ENCODE measurements around the gene GPN1.
"Not testable (repeated sequence)": the region's sequence is repeated elsewhere in the genome, so short reads cannot be mapped to it uniquely, and the experiment has no call there.

GPN1 gene

DNA sequence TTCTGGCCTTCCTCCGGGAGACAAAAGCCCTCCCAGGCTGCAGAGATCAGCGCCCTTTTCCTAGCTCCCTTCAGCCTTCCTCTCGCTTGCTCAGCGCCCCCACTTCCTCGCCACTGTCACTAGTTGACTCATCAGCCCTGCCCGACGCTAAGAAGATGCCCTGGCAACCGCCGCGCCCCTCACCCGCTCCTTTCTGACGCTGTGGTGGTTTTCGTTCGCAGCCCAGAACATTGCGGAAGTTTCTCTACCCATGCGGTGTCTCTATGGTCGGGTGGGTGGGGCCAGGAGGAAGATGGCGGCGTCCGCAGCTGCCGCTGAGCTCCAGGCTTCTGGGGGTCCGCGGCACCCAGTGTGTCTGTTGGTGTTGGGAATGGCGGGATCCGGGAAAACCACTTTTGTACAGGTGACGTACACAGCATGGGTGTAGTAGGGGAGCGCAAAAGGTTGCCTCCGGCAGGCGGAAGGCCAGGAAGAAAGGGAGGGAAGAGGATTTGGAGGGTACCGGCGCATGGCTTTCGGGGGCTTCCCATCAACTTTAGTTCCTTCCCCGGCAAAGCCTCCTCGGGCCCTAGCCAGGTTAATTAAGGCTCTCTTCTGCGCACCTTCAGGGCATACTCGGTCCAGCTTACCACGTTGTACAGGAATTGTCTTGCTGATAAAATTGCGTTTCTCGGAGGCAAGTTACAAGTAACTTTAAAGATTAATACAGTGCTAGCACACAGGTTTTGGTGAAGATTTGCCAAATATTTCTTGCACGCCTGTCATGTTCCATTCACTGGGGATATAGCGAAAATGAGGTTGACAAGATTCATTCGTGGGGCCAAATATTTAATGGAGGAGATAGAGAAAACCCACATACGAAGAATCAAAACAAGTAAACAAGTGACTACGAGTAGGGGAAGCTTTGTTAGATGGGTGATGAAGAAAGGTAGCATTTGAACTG is at the start of gene GPN1, which contains the start of gene CCDC121:
GPN1 (plus strand) TSS at position 284 of the 943 bp plus-strand sequence; CDS start at position 293, 9 bp downstream.
CCDC121 (minus strand) TSS at position 246 of the 943 bp plus-strand sequence. CDS start 1,213 bp downstream, outside the sequence.
- DNase-seq: peak; percentile 92

DNA sequence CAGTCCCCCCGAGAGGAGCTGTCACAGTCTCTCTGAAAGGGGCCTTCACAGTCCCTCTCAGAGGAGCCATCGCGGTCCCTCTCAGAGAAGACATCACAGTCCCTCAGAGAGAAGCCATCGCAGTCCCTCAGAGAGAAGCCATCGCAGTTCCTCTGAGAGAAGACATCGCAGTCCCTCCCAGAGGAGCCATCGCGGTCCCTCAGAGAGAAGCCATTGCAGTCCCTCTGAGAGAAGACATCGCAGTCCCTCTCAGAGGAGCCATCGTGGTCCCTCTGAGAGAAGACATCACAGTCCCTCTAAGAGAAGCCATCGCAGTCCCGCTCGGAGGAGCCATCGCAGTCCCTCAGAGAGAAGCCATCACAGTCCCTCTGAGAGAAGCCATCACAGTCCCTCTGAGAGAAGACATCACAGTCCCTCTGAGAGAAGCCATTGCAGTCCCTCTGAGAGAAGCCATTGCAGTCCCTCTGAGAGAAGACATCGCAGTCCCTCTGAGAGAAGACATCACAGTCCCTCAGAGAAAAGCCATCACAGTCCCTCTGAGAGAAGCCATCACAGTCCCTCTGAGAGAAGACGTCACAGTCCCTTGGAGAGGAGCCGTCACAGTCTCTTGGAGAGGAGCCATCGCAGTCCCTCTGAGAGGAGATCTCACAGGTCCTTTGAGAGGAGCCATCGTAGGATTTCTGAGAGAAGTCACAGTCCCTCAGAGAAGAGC is 47.3 kb upstream of the GPN1 start:
- no peak for DNase-seq

DNA sequence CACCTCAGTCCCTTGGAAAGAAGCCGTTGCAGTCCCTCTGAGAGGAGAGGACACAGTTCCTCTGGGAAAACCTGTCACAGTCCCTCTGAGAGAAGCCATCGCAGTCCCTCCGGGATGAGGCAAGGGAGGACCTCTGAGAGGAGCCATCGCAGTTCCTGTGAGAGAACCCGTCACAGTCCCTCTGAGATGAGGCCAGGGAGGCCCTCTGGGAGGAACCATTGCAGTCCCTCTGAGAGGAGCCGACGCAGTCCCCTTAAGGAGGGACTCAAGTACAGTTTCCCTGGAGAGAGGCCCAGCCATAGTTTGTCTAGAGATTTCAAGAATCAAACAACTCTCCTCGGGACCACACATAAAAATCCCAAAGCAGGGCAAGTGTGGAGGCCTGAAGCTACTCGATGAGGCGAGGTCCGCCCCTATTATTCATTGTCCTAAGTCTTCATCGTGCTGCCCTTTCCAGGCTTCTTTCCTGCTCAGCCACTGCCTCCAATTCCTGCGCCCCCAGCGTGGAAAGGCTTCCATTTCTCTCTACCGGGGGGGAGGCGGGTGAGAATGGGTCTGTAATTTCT is 46.6 kb upstream of the GPN1 start:
- DNase-seq: no peak

DNA sequence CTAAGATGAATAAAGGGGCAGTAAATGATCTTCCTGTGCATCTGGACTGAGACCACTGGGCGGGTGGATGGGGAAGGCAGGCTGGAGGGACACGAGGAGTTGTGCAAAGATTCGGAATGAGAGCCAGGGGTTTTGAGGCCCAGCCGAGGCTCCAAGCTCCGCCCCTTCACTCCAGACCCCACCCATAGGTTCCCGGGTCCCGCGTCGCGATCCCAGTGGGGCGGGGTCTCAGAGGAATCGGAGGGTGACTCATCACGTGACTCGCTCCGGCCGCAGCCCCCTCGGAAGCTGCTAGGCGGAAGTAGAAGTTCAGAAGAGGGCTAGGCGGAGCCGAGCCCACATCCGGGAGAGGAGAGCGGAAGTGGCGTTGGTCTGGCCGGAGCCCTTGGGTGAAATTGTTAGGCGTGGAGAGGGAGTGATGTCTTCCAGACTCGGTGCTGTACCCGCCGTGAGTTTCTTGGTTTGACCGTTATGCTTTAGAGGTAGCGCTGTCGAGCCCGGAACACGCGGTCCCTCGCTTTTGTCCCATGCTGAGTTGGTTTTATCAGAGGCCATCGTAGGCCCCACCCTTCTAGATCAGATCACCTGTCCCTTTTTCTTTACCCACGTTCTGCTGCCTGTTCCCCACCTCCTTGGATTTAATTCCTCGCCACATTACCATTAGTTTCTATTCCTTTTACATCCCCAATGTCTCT is 46.0 kb upstream of the GPN1 start, which contains the start of gene ZNF512:
ZNF512 (plus strand) TSS at position 348 of the 695 bp plus-strand sequence; CDS start at position 419, 71 bp downstream.
- DNase-seq: peak; percentile 92

DNA sequence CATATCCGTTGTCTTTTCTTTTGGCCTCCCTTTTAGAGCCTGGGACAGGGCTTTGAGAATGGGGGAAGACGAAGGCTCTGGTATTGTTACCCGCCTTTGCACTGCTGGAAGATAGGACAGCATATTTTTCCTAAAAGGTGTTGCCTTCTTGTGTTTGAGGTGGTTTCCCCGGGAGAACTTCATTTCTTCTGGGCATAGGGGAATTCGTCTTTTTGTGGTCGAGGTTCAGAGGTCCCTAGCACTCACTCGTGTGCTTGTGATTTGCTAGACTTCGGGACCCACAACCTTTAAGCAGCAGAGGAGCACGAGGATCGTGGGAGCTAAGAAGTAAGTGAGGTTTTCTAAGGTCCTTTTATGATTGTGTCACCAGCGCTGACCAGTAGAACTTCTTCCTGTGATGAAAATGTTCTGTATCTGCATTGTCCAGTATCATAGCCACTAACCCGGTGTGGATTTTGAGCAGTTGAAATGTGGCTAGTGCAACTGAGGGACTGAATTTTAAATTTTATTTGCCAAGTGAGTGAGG is 45.4 kb upstream of the GPN1 start:
- DNase-seq: no peak

DNA sequence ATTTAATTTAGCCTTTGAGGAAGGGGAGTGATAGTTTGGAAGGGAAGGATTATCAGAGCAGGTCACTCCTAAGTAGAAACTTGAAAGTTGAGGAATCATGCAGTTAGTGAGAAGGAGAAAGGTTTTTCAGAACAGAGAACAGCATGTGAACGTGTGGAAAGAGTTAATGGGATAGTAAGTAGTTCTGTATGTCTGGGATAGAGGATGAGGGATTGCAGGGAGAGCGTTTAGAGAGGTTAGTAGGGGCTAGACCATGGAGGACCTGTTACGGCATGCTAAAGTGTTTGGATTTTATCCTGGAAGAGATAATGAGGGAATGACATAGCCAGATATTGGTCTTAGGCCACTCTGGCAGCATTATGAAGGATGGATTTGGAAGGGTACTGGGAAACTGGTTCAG is 44.3 kb upstream of the GPN1 start:
- DNase-seq: no peak

DNA sequence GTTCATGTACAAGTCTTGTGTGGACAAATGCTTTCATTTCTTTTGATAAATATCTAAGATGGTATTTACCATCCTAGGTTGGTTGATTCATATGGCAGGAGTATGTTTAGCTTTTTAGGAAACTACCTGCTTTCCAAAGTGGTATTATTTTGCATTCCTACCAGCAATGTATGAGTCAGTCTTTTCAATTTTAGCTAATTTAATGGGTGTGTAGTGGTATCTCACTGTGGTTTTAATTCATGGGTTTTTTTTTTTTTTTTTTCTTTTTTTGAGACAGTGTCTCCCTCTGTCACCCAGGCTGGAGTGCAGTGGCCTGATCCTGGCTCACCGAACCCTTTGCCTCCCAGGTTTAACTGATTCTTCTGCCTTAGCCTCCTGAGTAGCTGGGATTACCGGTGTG is 41.8 kb upstream of the GPN1 start:
- DNase-seq: no peak

DNA sequence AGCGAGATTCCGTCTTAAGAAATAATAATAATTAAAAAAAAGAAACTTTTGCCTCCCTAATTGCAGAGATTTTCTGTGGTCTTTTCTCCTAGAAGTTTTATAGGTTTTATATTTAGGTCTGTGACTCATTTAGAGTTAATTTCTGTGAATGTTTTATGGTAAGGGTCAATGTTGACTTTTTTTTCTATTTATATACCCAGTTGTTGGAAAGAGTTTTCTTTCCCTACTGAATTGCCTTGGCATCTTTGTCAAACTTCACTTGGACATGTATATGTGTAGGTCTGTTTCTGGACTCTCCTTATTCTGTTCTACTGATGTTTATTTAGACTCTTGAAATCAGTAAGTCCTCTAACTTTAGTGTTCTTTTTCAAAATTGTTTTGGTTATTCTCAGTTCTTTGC is 40.5 kb upstream of the GPN1 start:
- no peak for DNase-seq

DNA sequence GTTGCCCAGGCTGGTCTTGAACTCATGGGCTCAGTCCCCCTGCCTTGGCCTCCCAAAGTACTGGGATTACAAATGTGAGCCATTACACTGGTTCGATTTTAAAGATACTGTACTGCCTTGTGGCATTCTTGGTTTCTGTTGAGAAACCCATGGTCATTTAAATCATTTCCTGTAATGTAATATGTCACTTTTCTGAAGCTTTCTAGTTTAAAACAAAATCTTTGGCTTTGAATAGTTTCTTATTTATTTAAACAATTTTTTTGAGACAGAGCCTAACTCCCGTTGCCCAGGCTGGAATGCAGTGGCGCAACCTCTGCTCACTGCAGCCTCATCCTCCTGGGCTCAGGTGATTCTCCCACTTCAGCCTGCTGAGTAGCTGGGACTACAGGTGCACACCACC is 37.1 kb upstream of the GPN1 start:
- no peak for DNase-seq

DNA sequence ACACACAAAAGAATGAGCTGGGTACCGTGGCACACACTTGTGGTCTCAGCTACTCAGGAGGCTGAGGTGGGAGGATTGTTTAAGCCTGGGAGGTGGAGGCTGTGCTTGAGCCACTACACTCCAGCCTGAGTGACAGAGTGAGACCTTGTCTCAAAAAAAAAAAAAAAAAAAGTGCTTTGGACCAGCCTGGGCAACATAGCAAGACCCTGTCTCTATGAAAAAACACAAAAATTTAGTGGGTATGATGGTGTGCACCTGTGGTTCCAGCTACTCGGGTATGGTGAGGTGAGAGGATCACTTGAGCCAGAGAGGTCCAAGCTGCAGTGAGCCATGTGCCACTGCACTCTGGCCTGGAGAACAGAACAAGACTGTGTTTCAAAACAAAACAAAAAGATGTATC is 35.6 kb upstream of the GPN1 start:
- DNase-seq: no peak

DNA sequence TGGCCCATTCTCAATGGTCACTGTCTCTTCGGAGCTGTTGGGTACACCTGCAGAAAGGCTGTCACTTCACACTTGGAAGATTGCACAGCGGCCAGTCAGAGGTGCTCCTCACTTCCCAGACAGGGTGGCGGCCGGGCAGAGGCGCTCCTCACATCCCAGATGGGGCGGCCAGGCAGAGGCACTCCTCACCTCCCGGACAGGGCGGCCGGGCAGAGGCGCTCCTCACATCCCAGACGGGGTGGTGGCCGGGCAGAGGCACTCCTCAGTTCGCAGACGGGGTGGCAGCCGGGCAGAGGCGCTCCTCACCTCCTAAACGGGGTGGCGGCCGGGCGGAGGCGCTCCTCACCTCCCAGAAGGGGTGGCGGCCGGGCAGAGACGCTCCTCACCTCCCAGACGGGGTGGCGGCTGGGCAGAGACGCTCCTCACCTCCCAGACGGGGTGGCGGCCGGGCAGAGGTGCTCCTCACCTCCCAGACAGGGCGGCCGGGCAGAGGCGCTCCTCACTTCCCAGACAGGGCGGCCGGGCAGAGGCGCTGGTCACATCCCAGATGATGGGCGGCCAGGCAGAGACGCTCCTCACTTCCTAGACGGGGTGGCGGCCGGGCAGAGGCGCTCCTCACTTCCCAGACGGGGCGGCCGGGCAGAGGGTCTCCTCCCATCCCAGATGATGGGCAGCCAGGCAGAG is 34.7 kb upstream of the GPN1 start:
- DNase-seq: not testable (repeated sequence)

DNA sequence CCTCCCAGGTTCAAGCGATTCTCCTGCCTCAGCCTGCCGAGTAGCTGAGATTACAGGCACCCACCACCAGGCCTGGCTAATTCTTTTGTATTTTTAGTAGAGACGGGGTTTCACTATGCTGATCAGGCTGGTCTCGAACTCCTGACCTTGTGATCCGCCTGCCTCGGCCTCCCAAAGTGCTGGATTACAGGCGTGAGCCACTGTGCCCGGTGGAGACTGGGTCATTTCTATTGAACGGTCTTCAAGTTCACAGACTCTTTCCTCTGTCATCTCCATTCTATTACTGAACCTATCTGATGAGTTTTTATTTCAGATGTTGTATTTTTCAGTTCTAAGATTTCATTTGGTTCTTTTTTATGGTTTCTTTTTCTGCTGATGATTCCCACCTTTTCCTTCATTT is 33.4 kb upstream of the GPN1 start:
- DNase-seq: not testable (repeated sequence)

DNA sequence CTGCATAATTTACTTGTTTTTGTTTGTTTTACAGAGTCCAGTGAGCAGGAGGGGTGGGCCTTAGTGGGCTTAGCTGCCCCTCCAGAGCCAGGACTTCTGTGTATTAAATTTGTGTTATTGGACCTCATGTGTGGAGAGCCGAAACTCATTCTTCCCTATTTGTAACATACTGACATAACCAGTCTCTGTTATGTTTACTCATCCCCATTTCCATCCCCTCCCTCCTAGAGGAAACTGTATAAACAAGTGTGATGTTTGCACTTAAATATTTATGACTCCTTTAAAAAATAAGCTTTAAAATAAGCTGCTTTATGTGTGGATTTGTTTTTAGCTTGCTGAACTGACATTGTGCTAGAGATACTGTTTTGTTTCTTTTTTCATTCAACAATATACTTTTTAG is 32.2 kb upstream of the GPN1 start:
- no peak for DNase-seq

DNA sequence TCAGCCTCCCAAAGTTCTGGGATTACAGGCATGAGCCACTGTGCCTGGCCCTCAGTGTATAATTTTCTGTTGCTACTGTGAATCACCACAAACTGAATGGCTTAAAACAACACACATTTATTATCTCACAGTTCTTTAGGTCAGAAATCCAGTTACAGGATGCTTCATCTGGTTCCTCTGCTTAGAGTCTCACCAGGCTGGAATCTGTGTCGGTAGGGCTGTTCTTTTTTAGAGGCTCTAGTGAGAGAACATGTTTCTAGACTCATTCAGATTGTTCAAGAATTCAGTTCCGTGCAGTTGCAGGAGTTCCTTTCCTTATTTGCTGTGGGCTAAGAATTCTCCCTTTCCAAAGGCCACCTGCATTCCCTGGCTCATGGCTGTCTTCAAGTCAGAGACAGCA is 22.2 kb upstream of the GPN1 start:
- DNase-seq: no peak

DNA sequence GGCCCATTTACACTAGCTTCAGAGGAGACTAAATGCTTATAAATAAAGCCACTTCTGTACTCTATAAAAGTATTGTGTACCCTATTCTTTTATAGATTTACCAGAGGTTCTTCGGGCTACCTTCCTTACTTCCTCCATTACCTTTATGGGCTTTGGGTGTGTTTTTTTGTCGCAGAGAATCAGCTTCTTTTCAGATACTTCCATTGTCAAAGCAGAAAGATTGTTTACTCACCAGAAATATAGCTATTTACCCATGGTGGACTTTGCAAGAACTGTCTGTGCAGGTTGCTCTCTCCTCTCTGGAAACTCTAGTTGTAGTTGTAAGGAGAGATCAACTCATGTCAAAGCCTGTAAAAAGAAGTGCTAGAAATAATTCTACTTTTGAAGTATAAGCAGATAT is 14.9 kb upstream of the GPN1 start:
- DNase-seq: no peak

DNA sequence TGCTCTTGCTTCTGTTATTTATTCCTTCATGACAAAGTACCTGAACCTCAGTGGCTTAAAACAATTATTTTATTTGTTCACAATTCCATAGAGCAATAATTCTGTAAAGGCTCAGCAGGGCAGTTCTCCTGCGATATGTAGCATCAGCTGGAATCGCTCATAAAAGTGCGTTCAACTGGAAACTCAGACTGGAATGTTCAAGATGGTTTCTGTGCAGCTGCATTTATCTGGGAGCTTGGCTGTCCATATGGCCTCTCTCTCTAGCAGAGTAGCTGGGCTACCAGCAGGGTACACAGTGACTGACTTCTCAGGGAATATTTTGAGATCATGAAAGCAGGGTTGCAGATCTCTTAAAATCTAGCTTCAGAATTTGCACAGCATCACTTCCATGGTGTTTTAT is 13.5 kb upstream of the GPN1 start:
- DNase-seq: no peak

DNA sequence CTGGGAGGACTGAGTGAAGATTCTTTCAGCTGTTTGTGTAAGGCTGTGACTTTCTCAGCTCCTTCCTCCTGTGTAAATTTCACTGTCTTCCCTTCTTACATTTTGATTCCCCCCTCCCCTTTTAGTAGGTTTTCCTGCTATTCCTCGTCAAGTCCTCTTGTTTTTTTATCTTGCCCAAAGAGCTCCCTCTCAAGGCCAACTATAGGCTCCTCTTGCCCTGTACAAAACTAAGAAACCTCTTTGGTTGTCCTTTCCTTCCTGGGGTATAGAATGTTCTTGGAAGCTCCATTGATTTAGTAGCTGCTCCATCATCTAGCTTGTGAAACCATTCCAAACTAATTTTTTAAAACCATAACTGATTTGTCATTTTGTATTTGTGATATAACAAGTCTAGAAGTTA is 7.3 kb upstream of the GPN1 start:
- no peak for DNase-seq

DNA sequence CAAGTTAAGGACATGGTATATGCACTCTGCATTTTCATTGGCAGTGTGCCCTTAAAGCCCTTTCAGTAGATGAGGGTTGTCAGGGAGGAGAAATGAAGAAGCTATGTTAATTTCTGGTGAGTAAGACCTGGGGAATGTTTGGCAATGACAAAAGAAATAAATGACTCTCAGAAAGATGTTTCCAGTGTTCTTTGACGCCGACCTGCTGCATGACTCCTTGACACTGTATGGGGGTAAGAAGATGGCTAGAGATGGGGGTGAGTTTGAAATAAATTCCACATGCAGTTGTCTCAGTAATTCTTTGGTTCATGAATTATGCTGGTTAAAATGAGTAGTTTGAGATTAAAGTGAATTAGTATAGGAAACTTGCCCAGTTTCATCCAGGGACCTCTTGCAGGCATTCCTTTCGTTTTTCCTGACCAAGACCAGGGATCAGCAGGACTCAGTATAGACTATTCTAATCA is 5.9 kb upstream of the GPN1 start:
- no peak for DNase-seq

DNA sequence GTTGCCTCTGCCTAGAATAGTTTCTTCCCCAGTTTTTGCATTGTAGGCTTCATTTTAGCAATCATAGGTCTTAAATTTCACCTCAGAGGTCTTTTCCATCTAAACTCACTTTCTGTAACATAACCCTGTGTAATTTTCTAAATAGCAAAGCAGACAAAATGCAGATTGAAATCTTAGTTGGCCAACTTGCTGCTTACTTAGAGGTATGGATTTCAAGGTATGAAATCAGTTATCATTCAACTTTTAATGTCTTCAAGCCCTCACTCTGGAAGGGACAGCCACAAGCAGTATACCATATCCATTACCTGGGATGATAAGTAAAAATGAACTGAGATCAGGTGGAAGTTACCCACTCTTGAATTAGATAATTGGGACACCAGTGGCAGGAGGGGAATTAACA is 3.9 kb upstream of the GPN1 start:
- no peak for DNase-seq

DNA sequence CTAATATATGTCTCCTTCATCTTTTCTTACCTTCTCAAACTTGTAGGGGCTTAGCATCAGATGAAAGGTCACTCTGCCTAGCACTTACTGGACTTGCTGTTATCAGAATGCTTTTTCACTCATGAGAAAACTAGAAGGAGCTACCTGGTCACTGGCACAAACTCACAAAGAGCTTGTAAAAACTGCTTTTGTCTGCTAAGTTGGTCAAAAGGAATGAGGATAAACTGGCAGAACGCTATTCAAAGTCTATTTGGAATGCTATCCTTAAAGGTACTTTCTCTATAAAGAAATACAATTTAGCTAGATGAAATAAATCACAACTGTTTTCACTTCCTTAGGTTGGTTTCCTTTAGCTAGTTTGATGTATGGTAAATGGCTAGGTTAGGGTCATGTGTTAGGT is 2.5 kb upstream of the GPN1 start:
- DNase-seq: not testable (repeated sequence)

DNA sequence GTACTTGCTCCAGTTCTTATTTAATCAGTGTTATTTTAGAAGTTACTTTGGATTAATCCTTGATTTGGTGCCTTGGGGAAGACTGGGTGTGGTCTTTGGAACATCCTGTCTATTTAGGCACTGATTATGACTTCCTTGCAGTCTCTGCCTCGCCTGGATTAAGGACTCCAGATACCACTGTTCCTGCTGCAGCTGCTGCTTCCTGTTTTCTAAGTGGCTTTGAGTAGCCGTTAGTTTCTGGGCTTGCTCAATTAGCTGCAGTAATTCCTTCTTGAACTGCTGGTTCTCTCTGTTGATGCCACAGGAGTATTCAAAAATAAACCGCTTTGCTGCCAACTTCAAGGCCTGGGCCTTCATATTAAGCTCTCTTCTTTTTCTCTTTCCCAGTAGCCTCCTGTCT is 1.9 kb upstream of the GPN1 start:
- not testable (repeated sequence) for DNase-seq

Measured in left hindlimb (tissue), 1 donor.